ENCODE results near the gene PRDM15.

Gene PRDM15

DNA sequence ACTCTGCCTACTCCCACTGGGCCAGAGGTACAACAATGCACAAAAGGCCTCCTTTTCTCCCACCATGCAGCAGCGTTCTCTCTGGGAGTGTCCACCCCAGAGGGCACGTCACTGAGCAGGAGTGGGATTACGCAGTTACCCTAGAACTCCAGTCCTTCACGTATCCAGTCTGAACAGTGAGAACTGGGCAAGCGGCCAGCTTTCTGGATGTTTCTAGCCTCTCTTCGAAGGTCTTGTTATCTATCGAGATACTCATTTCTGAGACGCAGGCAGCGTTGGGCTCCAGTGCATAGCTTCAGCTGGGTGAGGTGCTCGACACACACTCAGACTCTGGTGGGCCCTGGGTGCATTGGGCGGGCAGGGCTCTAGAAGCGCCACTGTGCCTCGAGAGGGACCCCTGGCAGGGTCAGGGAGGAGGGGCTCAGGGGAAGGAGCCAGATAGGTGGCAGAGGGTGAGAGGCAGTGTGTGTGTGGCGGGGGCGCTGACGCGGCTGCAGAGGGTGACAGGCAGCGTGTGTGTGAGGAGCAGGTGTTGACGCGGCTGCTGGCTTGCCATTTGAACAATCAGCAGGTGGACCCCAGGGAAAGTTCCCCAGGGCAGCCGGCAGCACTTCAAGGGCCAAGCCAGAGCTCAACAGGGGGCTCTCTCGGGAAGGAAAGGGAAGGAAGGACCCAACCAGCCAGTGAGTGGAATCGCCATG lies 27.9 kb downstream of the PRDM15 start:
- DNase-seq (ENCODE audit: low read depth): no peak
- H3K4me3 ChIP-seq (ENCODE audit: low read depth, low read length): no peak overlapping the region
- TF ChIP-seq, protein P1, sequence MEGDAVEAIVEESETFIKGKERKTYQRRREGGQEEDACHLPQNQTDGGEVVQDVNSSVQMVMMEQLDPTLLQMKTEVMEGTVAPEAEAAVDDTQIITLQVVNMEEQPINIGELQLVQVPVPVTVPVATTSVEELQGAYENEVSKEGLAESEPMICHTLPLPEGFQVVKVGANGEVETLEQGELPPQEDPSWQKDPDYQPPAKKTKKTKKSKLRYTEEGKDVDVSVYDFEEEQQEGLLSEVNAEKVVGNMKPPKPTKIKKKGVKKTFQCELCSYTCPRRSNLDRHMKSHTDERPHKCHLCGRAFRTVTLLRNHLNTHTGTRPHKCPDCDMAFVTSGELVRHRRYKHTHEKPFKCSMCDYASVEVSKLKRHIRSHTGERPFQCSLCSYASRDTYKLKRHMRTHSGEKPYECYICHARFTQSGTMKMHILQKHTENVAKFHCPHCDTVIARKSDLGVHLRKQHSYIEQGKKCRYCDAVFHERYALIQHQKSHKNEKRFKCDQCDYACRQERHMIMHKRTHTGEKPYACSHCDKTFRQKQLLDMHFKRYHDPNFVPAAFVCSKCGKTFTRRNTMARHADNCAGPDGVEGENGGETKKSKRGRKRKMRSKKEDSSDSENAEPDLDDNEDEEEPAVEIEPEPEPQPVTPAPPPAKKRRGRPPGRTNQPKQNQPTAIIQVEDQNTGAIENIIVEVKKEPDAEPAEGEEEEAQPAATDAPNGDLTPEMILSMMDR (IDR thresholded peaks at IDR 0.05; ENCODE audit: low read depth, low read length, missing control alignments): no peak

- TF ChIP-seq, protein P1 (IDR thresholded peaks at IDR 0.05; ENCODE audit: low read depth, low read length, missing control alignments): no peak
- no peak overlapping the region for H3K4me3 ChIP-seq (ENCODE audit: low read depth, low read length)
- DNase-seq (ENCODE audit: low read depth): no peak
Measured at GRCh38 chr21:41850085-41850484, 29.1 kb downstream of the PRDM15 start.

DNA sequence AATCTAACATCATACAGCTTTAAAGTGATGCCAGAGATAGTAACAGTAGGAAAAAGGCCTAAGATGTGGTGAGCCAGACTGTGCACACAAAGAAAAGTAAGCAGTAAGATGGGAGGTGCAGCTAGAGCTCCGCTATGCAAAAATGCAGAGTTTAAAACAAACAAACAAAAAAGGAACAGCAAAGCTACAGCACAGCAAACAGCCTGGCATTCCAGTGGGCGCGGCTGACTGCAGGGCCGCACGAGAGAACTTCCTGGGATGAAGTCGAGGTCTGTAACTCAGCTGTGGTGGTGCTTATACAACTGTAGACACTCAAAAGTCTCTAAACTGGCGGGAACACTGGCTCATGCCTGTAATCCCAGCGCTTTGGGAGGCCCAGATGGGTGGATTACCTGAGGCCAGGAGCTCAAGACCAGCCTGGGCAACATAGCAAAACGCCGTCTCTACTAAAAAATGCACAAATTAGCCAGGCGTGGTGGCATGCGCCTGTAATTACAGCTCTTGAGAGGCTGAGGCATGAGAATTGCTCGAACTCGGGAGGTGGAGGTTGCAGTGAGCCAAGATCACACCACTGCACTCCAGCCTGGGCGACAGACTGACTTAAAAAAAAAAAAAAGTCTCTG lies 30.1 kb downstream of the PRDM15 start:
- TF ChIP-seq, protein P1 (IDR thresholded peaks at IDR 0.05; ENCODE audit: low read depth, low read length, missing control alignments): no peak
- no peak overlapping the region for H3K4me3 ChIP-seq (ENCODE audit: low read depth, low read length)
- no peak for DNase-seq (ENCODE audit: low read depth)

DNA sequence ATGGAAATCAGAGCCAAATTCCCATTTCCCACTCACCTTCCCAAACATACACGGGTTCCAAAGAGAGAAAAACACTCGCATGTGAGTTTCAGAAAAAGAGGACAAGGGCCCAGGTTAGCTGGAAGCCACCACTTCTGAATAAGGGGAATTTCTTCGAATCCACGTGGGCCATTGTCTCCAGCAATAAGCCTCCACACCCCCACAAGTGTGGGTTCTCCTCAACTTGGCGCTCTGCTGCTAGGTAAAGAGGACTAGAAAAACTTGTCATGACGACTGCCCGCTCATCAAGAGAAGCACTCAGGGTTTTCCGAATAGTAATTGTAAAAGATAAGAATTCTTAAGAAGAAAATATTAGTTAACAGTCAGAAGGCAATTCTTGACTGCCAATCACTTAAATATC lies 30.6 kb downstream of the PRDM15 start:
- H3K4me3 ChIP-seq (ENCODE audit: low read depth, low read length): no peak overlapping the region
- DNase-seq (ENCODE audit: low read depth): no peak
- TF ChIP-seq, protein P1 (IDR thresholded peaks at IDR 0.05; ENCODE audit: low read depth, low read length, missing control alignments): no peak

GRCh38 chr21:41847066-41847804 lies 31.9 kb downstream of the PRDM15 start:
- no peak for DNase-seq (ENCODE audit: low read depth)
- TF ChIP-seq, protein P1 (IDR thresholded peaks at IDR 0.05; ENCODE audit: low read depth, low read length, missing control alignments): no peak

GRCh38 chr21:41846536-41846935 lies 32.6 kb downstream of the PRDM15 start:
- no peak overlapping the region for H3K4me3 ChIP-seq (ENCODE audit: low read depth, low read length)
- TF ChIP-seq, protein P1 (IDR thresholded peaks at IDR 0.05; ENCODE audit: low read depth, low read length, missing control alignments): no peak
- no peak for DNase-seq (ENCODE audit: low read depth)

More at GRCh38 chr21:41847066-41847804, 31.9 kb downstream of the PRDM15 start:
- H3K4me3 ChIP-seq (ENCODE audit: low read depth, low read length): no peak overlapping the region
